Activated naive CD4-positive, alpha-beta T cell treated with anti-CD3 and anti-CD28 coated beads, Interleukin-2, amount 50 U/mL, for 16 hours (primary cell): ENCODE measurements around the gene CDKAL1.
"Not testable (repeated sequence)": the region's sequence is repeated elsewhere in the genome, so short reads cannot be mapped to it uniquely, and the experiment has no call there.

Experiments
- DNase-seq: peaks from one replicate; pipeline ENCODE4 v3.0.0-alpha.2; 2020

CDKAL1 gene

DNA sequence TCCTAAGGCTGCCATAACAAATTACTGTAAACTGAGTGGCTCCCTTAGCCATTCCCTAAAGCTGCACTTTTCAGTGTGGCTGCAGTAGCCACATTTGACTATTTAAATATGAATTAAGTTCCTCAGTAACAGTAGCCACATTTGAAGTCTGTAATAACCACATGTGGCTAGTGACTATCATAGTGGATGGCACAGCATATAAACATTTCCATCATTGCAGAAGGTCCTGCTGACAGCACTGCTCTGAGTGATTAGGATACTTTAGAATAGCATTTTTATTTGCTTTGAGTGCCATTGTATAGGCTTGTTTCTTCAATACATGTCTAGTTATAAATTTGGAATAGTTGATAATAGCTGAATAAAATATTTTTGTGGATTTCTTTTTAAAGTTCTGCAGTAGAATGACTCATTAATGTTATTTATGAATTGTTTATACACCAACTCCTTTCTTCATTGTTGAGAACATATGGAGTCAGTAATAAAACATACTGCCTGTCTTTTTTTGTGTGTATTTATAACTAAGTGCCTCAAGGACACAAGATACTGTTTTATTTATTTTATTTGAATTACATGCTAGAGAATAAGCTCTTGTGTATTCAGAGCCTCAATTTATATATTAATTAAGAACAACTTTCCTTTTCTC is 217.2 kb downstream of the CDKAL1 start:
- DNase-seq: no peak

DNA sequence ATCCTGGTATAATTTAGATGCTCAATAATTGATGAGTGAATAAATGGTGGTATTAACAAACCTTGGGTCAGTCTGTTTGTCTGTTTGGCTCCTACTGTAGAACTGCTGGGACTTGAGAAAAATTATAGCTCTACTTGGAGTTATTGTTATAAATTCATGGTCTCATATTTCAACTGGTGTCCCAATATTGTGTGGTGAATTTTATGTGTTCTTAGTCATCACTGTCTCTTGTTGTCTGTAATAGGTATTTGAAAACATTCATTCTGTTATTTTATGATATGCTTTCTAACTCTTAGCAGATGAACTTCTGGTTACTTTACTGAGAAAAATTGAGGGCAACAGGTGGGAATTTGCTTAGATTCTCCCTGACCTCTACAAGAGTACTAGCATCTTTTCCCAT is 221.4 kb downstream of the CDKAL1 start:
- no peak for DNase-seq

GRCh38 chr6:20756584-20757147 is 222.4 kb downstream of the CDKAL1 start:
- not testable (repeated sequence) for DNase-seq

DNA sequence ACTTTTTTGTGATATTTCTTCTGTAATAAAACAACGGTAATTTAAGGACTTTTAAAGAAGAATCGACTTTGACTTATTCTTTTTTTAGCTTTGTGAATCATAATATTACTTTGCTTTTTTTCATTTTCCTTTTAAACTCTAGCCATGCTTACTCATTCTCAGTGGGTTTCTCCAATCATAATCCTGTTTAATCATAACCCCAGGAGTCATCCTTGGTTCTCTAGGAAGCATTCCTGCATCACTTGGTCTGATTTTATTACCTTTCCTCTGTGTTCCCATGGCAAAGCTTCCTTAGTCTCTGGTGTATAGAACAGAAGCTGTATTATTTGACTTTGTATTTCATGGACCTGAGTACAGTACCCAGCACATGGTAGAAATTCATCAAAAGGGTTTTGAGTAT is 223.5 kb downstream of the CDKAL1 start:
- DNase-seq: no peak

DNA sequence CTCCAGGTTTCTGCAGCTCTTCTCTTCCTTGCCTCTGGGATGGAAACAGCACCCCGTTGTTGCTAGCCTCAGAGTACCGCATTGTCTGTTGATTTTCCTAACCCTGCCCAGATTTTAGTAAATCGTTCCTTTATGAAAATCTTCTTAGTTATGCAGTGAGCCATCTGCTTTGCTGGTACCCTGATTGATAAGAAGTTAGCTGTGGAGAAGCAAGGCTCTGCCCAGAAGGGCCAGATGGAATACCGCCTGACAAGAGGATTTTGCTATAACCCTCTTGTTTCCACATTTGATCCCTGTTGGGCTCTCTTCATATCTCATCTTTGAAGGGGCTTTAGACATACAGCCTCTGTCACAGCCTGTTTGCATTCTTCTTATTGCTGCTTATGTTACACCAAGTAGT is 229.0 kb downstream of the CDKAL1 start:
- no peak for DNase-seq

- DNase-seq: no peak
Observed at GRCh38 chr6:20769631-20770030, 235.4 kb downstream of the CDKAL1 start.

DNA sequence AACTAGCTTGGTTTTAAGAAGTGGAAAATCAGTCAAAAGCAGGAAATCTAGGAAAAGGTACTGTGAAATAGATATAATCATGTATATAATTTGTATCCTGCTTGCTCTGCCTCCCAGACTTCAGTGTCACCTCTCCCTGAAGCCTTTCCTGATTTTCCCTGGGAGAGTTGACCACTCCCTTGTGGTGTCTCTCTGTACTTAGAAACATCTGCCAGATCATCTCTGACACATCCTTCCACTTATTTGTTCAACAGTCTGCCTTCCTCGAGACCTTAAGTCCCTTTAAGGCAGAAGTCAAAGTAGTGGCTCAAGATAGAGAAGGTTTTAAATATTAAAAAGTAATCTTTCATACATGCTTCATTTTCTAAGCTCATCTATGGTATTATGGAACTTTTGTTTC is 236.5 kb downstream of the CDKAL1 start:
- DNase-seq: no peak

- DNase-seq: no peak
Observed at GRCh38 chr6:20771409-20771808, 237.2 kb downstream of the CDKAL1 start.

GRCh38 chr6:20773822-20774221 is 239.6 kb downstream of the CDKAL1 start:
- no peak for DNase-seq

DNA sequence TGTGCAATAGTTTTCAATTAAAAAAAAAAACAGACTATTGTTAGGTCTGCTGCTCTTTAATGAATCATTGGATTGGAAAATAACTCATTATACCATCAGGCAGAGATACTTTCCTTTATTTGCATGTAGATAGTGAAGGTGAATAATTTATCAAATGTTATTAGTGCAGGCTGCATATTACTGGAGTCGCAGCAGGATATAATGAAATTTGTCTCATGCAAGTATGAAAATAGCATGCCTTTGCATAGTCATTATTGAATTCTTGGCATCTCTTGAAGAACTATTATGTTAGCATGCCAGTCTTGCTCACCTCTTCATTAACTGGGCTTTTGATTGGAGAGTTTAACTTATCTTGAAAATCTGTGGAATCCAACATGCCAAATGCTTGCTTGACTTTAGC is 241.7 kb downstream of the CDKAL1 start:
- DNase-seq: no peak

GRCh38 chr6:20777801-20778200 is 243.5 kb downstream of the CDKAL1 start:
- no peak for DNase-seq

GRCh38 chr6:20778459-20778858 is 244.2 kb downstream of the CDKAL1 start:
- DNase-seq: no peak

DNA sequence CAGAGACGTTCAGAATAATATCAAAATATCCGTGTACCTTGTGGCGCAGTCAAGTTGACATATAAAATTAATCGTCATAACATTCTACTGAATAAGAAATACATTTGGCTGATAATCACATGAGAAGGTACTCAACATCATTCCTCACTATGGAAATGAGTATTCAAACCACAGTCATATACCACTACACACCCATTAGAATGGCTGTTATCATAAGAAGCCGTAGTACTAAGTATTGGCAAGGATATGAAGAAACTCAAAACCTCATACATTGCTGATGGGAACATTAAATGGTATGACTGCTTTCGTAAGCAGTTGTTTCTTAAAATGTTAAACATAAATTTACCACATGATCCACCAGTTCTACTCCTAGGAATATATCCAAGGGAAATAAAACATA is 244.7 kb downstream of the CDKAL1 start:
- no peak for DNase-seq

GRCh38 chr6:20789162-20789561 is 254.9 kb downstream of the CDKAL1 start:
- DNase-seq: no peak

DNA sequence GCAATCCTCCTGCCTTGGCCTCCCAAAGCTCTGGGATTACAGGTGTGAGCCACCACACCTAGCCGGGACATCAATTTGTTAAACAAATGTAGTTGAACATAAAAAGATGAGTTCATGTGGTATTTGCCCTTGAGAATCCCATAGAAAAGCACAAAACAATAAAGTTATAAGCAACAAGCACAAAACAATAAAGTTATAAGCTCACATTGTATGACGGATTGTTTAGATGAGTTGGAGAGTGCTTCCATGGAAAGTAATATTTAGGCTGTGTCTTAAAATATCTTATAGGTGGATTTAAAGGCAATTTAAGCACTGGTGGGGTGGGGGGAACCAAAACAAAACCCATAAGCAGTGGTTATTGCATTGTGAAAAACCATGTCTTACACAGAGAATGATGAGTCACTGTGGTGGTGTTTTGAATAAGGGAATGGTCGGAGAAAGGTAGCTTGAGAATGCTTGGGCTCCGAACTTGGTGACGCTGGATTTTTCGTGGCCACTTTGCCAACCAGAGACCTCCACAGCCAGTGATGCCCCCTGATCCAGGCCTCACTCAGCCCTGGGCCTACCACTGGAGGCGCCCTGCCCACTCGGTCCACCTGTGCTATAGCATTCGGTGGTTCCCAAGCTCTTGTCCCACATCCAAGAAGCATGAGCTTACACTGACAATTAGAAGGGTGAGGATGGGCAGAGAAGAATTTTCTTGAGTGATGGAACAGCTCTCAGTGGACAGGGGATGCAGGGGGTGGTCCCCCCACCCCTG is 256.0 kb downstream of the CDKAL1 start:
- DNase-seq: no peak

DNA sequence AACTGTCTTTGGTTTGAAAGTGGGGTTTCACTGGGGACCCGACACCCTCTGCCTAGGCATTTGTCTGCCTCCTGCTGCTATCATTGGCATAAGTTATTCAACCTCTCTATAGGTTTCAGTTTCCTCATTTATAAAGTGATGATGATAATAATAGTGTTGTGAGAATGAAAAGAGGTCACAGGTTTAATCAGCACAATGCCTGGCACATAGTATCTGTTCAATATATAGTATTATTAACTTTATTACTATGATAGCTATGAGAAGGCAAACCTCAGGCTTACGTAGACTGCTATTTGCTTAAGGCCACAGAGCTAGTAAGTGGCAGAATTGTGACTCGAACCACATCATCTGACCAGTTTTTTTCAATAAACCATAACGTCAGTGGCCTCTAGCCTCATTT is 256.8 kb downstream of the CDKAL1 start:
- no peak for DNase-seq

- no peak for DNase-seq
Observed at GRCh38 chr6:20791944-20792343, 257.7 kb downstream of the CDKAL1 start.

GRCh38 chr6:20793174-20793573 is 258.9 kb downstream of the CDKAL1 start:
- DNase-seq: no peak

DNA sequence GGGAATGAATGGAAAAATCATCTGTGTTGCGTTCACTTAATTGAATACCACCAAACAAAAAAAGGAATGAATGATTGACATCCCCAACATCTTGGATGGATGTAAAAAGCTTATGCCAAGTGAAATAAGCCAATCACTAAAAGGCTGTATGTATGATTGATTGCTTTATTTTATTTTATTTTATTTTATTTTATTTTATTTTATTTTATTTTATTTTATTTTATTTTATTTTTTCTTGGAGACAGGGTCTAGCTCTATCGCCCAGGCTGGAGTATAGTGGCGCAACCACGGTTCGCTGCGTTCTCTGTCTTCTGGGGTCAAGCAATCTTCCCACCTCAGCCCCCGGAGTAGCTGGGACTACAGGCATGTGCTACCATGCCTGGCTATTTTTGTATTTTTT is 263.3 kb downstream of the CDKAL1 start:
- DNase-seq: no peak

GRCh38 chr6:20800229-20800628 is 266.0 kb downstream of the CDKAL1 start:
- DNase-seq: no peak

GRCh38 chr6:20800653-20801052 is 266.4 kb downstream of the CDKAL1 start:
- no peak for DNase-seq

GRCh38 chr6:20801595-20801994 is 267.3 kb downstream of the CDKAL1 start:
- no peak for DNase-seq

DNA sequence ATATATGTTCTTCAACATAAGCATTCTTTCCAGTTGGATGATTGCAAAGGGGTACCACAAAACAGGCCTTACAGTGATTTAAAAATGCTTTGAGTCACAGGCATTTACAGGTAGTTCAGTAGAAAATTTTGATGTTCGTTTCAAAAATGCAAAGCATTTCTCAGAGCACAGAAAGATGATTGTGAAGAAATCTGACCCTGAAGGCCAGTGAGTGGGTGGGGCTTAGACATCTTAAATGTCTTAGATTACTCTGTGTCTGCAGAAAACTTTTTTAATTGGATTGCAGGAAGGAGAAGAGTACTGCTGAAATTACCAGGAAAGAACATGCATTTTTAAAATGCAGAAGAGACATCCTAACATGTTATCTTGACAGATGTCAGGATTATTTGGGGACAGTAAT is 268.3 kb downstream of the CDKAL1 start:
- DNase-seq: no peak

GRCh38 chr6:20805021-20805420 is 270.8 kb downstream of the CDKAL1 start:
- DNase-seq: no peak

GRCh38 chr6:20806669-20807068 is 272.4 kb downstream of the CDKAL1 start:
- no peak for DNase-seq
